HepG2 (cell line): ENCODE measurements around the gene SYT17. TPM values are rescaled to one million over a fixed set of nuclear protein-coding genes. Genes with fewer than 3 reads are reported as not detected.

Source experiments
- ATAC-seq: fragments of 200-7000 bp; cut with Tn5 transposase; 3 replicates; pipeline ENCODE4 v1.9.1; 2020; ENCODE audit warnings: mild to moderate bottlenecking, moderate library complexity
- BruUV-seq: library from RNA; stranded (reverse); fragments of 400-500 nt; replicated peaks from 2 replicates; lab custom pipeline; 2021; lab: Mats Ljungman, UMichigan
- CTCF ChIA-PET: fragments of 300-600 bp; formaldehyde crosslinking; extraction: SDS; loops from one replicate; lab custom pipeline; 2021; ENCODE audit warnings: low total read pairs, inconsistent platforms, low intra/inter-chr PET ratio; lab: Yijun Ruan, JAX
- POLR2A ChIA-PET: fragments of 350-600 bp; sonication (Branson Sonifier 250); formaldehyde crosslinking; loops from one replicate; lab custom pipeline; 2020; ENCODE audit warnings: antibody characterized with exemption, inconsistent platforms; lab: Yijun Ruan, JAX
- DNase-seq: peaks from one replicate; pipeline ENCODE4 v3.0.0-alpha.2; 2015; ENCODE audit warnings: low spot score
- FAIRE-seq: peaks from 3 replicates; lab custom pipeline; 2011; peaks lifted over from hg19 to GRCh38; lab: Jason Lieb, UNC
- H2AFZ ChIP-seq: one replicate; pipeline ENCODE4 v1.6.1; 2011; ENCODE audit warnings: low read length, inconsistent platforms
- H3K27ac ChIP-seq: fragments of 300-600 bp; 3 replicates; pipeline ENCODE4 v1.8.0; 2011; ENCODE audit warnings: mixed run types, mild to moderate bottlenecking, mixed read lengths, low read length, inconsistent platforms; ENCODE audit not compliant: insufficient read depth; ENCODE audit errors: extremely low read length
- H3K27me3 ChIP-seq, 2 experiments: fragments of 200-600 bp in 1 of 2; 2 replicates in 1 of 2; 3 replicates in 1 of 2; pipeline versions ENCODE4 v1.6.0 to v1.8.0; 2011; ENCODE audit warnings: low read length in 2 of 2, mild to moderate bottlenecking in 2 of 2, moderate library complexity in 2 of 2, inconsistent platforms in 1 of 2; ENCODE audit not compliant: insufficient read depth in 2 of 2, control insufficient read depth in 1 of 2
- H3K36me3 ChIP-seq, 2 experiments: fragments of 200-600 bp in 1 of 2; replicated peaks in 1 of 2; 2 replicates in 1 of 2; 3 replicates in 1 of 2; pipeline versions ENCODE4 v1.5.1 to v1.8.0; 2011; ENCODE audit warnings: low read length in 2 of 2, inconsistent platforms in 1 of 2; ENCODE audit not compliant: insufficient read depth in 2 of 2, control insufficient read depth in 1 of 2
- H3K4me1 ChIP-seq: 2 replicates; pipeline ENCODE4 v1.5.1; 2012; ENCODE audit warnings: low read length, inconsistent platforms; ENCODE audit not compliant: insufficient read depth
- H3K4me2 ChIP-seq: 2 replicates; pipeline ENCODE4 v1.6.0; 2011; ENCODE audit warnings: low read depth, low read length, inconsistent platforms
- H3K4me3 ChIP-seq, 3 experiments: fragments of 200-600 bp in 1 of 3; sonication (generic), shearing (Covaris generic) in 1 of 3; replicated peaks in 1 of 3; 2 replicates each; pipeline ENCODE4 v1.5.1; 2011 to 2016; ENCODE audit warnings: low read length in 3 of 3, inconsistent platforms in 2 of 3, low read depth in 2 of 3, mild to moderate bottlenecking in 2 of 3, control low read depth in 1 of 3, mixed read lengths in 1 of 3; ENCODE audit not compliant: insufficient read depth in 1 of 3
- H3K79me2 ChIP-seq: one replicate; pipeline ENCODE4 v1.6.1; 2011; ENCODE audit warnings: low read length, inconsistent platforms; ENCODE audit not compliant: insufficient read depth
- H3K9ac ChIP-seq: 2 replicates; pipeline ENCODE4 v1.6.0; 2011; ENCODE audit warnings: mild to moderate bottlenecking, low read depth, low read length, inconsistent platforms; ENCODE audit not compliant: insufficient read depth
- H3K9me3 ChIP-seq: 2 replicates; pipeline ENCODE4 v1.5.1; 2012; ENCODE audit warnings: mild to moderate bottlenecking, low read length
- H4K20me1 ChIP-seq: 2 replicates; pipeline ENCODE4 v1.6.0; 2011; ENCODE audit warnings: inconsistent platforms, mild to moderate bottlenecking, low read length, moderate library complexity; ENCODE audit not compliant: insufficient read depth
- CEBPG ChIP-seq: IDR thresholded peaks from 2 replicates; pipeline ENCODE4 v1.6.1; 2016
- RAD21 ChIP-seq: fragments of 450-650 bp; formaldehyde crosslinking; IDR thresholded peaks from 2 replicates; pipeline ENCODE4 v1.5.0; 2020; ENCODE audit warnings: mild to moderate bottlenecking
- STAG1 ChIP-seq: sonication (generic); formaldehyde crosslinking; IDR thresholded peaks from 2 replicates; pipeline ENCODE4 v1.4.0; 2020; ENCODE audit warnings: missing genetic modification reagents
- ZNF101 ChIP-seq: sonication (generic); formaldehyde crosslinking; IDR thresholded peaks from 2 replicates; pipeline ENCODE4 v1.4.0; 2020; ENCODE audit warnings: mild to moderate bottlenecking, low read depth, missing genetic modification reagents, borderline replicate concordance
- ZNF431 ChIP-seq: sonication (generic); formaldehyde crosslinking; IDR thresholded peaks from 2 replicates; pipeline ENCODE4 v1.9.0; 2022; ENCODE audit warnings: missing genetic modification reagents, low read depth, mild to moderate bottlenecking, borderline replicate concordance
- ZNF549 ChIP-seq: sonication (generic); formaldehyde crosslinking; IDR thresholded peaks from 2 replicates; pipeline ENCODE4 v1.5.0; 2020; ENCODE audit warnings: missing genetic modification reagents
- ZNF674 ChIP-seq: sonication (generic); formaldehyde crosslinking; IDR thresholded peaks from 2 replicates; pipeline ENCODE4 v1.5.0; 2020; ENCODE audit warnings: low read depth, mild to moderate bottlenecking, missing genetic modification reagents
- ZNF703 ChIP-seq: sonication (generic); formaldehyde crosslinking; IDR thresholded peaks from 2 replicates; pipeline ENCODE4 v1.5.1; 2020; ENCODE audit warnings: missing genetic modification reagents, mild to moderate bottlenecking, moderate library complexity, borderline replicate concordance
- WGBS: methylation state at CpG from one replicate; pipeline ENCODE4 v1.1.6; 2017; ENCODE audit warnings: low lambda C conversion rate; 5-methylcytosine and 5-hydroxymethylcytosine counted together
- in situ Hi-C: cut with HindIII; loops from 2 replicates; pipeline ENCODE4 v1.10.0; 2017; ENCODE audit warnings: low pct_unique_long_range_greater_than_20kb; ENCODE audit not compliant: extremely low pct_ligation_motif_present
- intact Hi-C: fragments of 100-400 bp; cut with micrococcal nuclease; formaldehyde crosslinking; loops from one replicate; pipeline ENCODE4 v1.10.0; 2022; ENCODE audit not compliant: unreplicated experiment
- polyA plus RNA-seq, 8 experiments: library from polyadenylated mRNA; depleted of rRNA in 3 of 8; stranded (reverse) in 7 of 8; unstranded in 1 of 8; fragments of >200 nt; fragmentation: Illumina TruSeq in 4 of 8; extraction: Trizol in 4 of 8; gene quantifications; 2 replicates each; pipeline versions ENCODE4 v1.2.1 to v1.2.3, GENCODE V29; 2011 to 2016; ENCODE audit warnings: low read depth in 4 of 8, missing spikeins in 1 of 8, mixed read lengths in 1 of 8; ENCODE audit not compliant: insufficient read depth in 1 of 8
- total RNA-seq, 5 experiments: library from RNA; depleted of rRNA; stranded (reverse); fragments of >200 nt; fragmentation: Illumina TruSeq; extraction: Trizol; gene quantifications; 2 replicates each; pipeline ENCODE4 v1.2.3, GENCODE V29; 2016; ENCODE audit warnings: low read depth in 1 of 5
- TF ChIP-seq, protein P1 (sequence below): fragments of 450-650 bp; IDR thresholded peaks from 2 replicates; pipeline ENCODE4 v1.6.1; 2016

Gene SYT17
- total and polyA plus RNA-seq, 2 of the 13 experiments (the other 11 are each of a cell fraction or from before 2014, with no cell fraction given) = 0.44 TPM; not detected in 1

DNA sequence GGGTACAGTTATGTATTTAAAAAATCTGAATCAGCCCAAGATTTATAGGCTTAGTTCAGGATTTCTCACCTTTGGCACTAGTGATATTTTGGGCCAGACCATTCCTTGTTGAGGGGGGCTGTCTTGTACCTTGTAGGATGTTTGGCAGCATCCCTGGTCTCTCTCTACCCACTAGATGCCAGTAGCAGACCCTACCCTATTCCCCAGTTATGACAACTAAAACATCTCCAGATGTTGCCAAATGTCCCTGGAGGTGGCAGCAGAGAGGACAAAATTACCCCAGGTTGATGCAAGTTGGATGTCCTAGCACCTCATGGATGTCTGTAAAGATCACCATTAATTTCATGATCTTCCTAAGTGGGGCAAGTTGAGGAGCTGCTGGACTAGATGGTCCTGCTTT, 45.8 kb downstream of the SYT17 start (continued):
- TF ChIP-seq CEBPG (CRISPR knock-in tag) (peak; percentile 53; the same call in 1 of the 2 replicates), STAG1 (CRISPR knock-in tag) (peak; percentile 41), ZNF674 (CRISPR knock-in tag) (no peak), ZNF703 (no peak), RAD21 (CRISPR knock-in tag) (0 out of 2 replicates have a peak, but pooled peaks have one; percentile 19)

DNA sequence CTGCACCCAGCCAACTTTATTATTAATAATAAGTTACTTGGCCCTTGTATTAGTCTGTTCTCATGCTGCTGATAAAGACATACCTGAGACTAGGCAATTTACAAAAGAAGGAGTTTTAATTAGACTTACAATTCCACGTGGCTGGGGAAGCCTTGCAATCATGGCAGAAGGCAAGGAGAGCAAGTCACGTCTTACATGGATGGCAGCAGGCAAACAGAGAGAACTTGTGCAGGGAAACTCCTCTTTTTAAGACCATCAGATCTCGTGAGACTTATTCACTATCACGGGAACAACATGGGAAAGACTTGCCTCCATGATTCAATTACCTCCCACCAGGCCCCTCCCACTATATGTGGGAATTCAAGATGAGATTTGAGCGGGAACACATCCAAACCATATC, 47.7 kb downstream of the SYT17 start:
- H3K4me1 ChIP-seq = no peaks in the 10 kb centered on the region
- DNase-seq (no peak), ATAC-seq (no peak), FAIRE-seq (no peak)
- no TSS peak for BruUV-seq
- in situ Hi-C loops = no loop called here
- TF ChIP-seq ZNF431 (CRISPR knock-in tag) (peak; percentile 93; the same call in 1 of the 2 replicates), ZNF549 (no peak)
- no peak overlapping the region for H2AFZ ChIP-seq
- no peak overlapping the region for H3K9ac ChIP-seq
- no peaks in the 10 kb centered on the region for H4K20me1 ChIP-seq
- no peaks in the 10 kb centered on the region for H3K79me2 ChIP-seq
- WGBS = 3% methylated on average over 5 of the region's 5 CpGs
- H3K36me3 ChIP-seq = no peaks in the 10 kb centered on the region
- no peak overlapping the region for H3K4me3 ChIP-seq
- intact Hi-C loops = loop anchor here (2.0 kb wide), 1 partner anchor 159 kb away; no protein-coding TSS in a partner anchor
- H3K27me3 ChIP-seq = peaks cover 3 to 23% of the 10 kb centered on the region in 2 experiments; a peak in 4 of 5 replicates
- no peak overlapping the region for H3K27ac ChIP-seq
- no peak overlapping the region for H3K4me2 ChIP-seq
- ChIA-PET CTCF (no interaction called here), POLR2A (no interaction called here)
- no peaks in the 10 kb centered on the region for H3K9me3 ChIP-seq

DNA sequence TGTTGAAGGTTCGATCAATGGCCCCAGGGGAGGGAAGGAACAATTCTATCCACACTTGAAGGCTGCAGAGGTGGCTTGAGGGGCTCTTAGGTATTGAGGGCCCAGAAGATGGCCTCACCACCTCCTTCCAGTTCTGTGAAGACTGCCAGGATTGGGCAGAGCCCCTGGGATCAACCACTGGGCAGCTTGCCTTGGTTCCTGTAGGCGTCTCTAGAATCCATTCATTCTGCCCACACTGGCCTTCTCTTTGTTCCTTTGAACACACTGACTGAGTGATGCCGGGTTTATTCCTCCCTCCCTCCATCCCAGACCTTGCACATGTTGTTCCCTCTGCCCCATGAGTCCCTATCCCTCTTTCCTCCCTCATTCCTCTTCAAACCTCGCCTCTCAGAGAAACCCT, 50.5 kb downstream of the SYT17 start:
- Histone ChIP-seq H3K4me2 (no peak overlapping the region), H3K4me3 (no peak overlapping the region), H3K4me1 (no peaks in the 10 kb centered on the region), H4K20me1 (no peaks in the 10 kb centered on the region), H3K36me3 (no peaks in the 10 kb centered on the region), H3K27ac (no peak overlapping the region), H3K9ac (no peak overlapping the region), H3K9me3 (no peaks in the 10 kb centered on the region), H3K27me3 (no peaks in the 10 kb centered on the region), H2AFZ (no peak overlapping the region), H3K79me2 (no peaks in the 10 kb centered on the region)
- no peak for DNase-seq
- WGBS = 23% methylated on average over 4 of the region's 4 CpGs
- POLR2A ChIA-PET = no interaction called here
- CTCF ChIA-PET = no interaction called here
- FAIRE-seq = no peak
- TF ChIP-seq ZNF101 (CRISPR knock-in tag) = no peak
- TF ChIP-seq, protein P1, sequence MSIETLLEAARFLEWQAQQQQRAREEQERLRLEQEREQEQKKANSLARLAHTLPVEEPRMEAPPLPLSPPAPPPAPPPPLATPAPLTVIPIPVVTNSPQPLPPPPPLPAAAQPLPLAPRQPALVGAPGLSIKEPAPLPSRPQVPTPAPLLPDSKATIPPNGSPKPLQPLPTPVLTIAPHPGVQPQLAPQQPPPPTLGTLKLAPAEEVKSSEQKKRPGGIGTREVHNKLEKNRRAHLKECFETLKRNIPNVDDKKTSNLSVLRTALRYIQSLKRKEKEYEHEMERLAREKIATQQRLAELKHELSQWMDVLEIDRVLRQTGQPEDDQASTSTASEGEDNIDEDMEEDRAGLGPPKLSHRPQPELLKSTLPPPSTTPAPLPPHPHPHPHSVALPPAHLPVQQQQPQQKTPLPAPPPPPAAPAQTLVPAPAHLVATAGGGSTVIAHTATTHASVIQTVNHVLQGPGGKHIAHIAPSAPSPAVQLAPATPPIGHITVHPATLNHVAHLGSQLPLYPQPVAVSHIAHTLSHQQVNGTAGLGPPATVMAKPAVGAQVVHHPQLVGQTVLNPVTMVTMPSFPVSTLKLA = peak; percentile 39; the same call in 1 of the 2 replicates
- no TSS peak for BruUV-seq
- ATAC-seq = no peak
- in situ Hi-C loops = no loop called here
- intact Hi-C loops = no loop called here
